B cell (primary cell): Measurements from ENCODE around the gene AGAP1. TPM values are rescaled to one million over a fixed set of nuclear protein-coding genes. Genes with fewer than 3 reads are reported as not detected.

Experiments used
- ATAC-seq: fragments of 200-7000 bp; cut with Tn5 transposase; one replicate; pipeline ENCODE4 v1.10.0; 2021; ENCODE audit warnings: low read depth, mild to moderate bottlenecking, moderate number of reproducible peaks, moderate library complexity
- CTCF ChIA-PET: fragments of 350-600 bp; sonication (Branson Sonifier 250); formaldehyde crosslinking; loops from one replicate; lab custom pipeline; 2021; ENCODE audit warnings: antibody characterized with exemption, inconsistent platforms; lab: Charles Lee
- POLR2A ChIA-PET: fragments of 350-600 bp; sonication (Branson Sonifier 250); formaldehyde crosslinking; loops from one replicate; lab custom pipeline; 2021; ENCODE audit warnings: antibody characterized with exemption; lab: Charles Lee
- DNase-seq: peaks from one replicate; pipeline ENCODE4 v3.0.0; 2013
- H2AFZ ChIP-seq: 2 replicates; pipeline ENCODE4 v1.6.1; 2012; ENCODE audit warnings: mild to moderate bottlenecking, low read depth, low read length; ENCODE audit not compliant: insufficient read depth, poor library complexity, severe bottlenecking
- H3K27ac ChIP-seq, 2 donors: 1 replicate in 1 of 2; 2 replicates in 1 of 2; pipeline ENCODE4 v1.5.1; 2012 to 2013; ENCODE audit warnings: low read length in 2 of 2, mild to moderate bottlenecking in 2 of 2, moderate library complexity in 1 of 2
- H3K27me3 ChIP-seq, 4 experiments: fragments of 200-600 bp in 1 of 4; sonication (generic) in 1 of 4; replicated peaks in 1 of 4; 1 replicate in 2 of 4; 2 replicates in 2 of 4; pipeline versions ENCODE4 v1.6.1 to v1.7.0; 2013 to 2016; ENCODE audit warnings: low read length in 3 of 4, mild to moderate bottlenecking in 2 of 4, mixed read lengths in 1 of 4, moderate library complexity in 1 of 4; ENCODE audit not compliant: insufficient read depth in 4 of 4, control insufficient read depth in 3 of 4; ENCODE audit errors: control extremely low read depth in 1 of 4
- H3K36me3 ChIP-seq, 2 experiments: replicated peaks in 1 of 2; 1 replicate in 1 of 2; 2 replicates in 1 of 2; pipeline versions ENCODE4 v1.6.1 to v1.7.1; 2013; ENCODE audit warnings: low read length in 1 of 2; ENCODE audit not compliant: insufficient read depth in 2 of 2, control insufficient read depth in 1 of 2; ENCODE audit errors: control extremely low read depth in 1 of 2, extremely low read depth in 1 of 2
- H3K4me1 ChIP-seq, 2 donors: fragments of 200-600 bp in 1 of 2; sonication (generic) in 1 of 2; 1 replicate in 1 of 2; 2 replicates in 1 of 2; pipeline versions ENCODE4 v1.5.1 to v1.6.1; 2013 to 2017; ENCODE audit warnings: low read length in 2 of 2; ENCODE audit not compliant: control insufficient read depth in 2 of 2, insufficient read depth in 2 of 2
- H3K4me2 ChIP-seq: replicated peaks from 2 replicates; pipeline ENCODE3; 2012; ENCODE audit warnings: mild to moderate bottlenecking, low read depth, low read length; ENCODE audit not compliant: poor library complexity, severe bottlenecking
- H3K4me3 ChIP-seq, 5 experiments: fragments of 200-600 bp in 1 of 5; sonication (generic) in 1 of 5; 1 replicate in 3 of 5; 2 replicates in 2 of 5; pipeline versions ENCODE4 v1.5.1 to v1.7.0; 2011 to 2016; ENCODE audit warnings: low read length in 4 of 5, mild to moderate bottlenecking in 4 of 5, low read depth in 2 of 5, control low read depth in 1 of 5, moderate library complexity in 1 of 5; ENCODE audit not compliant: insufficient read depth in 1 of 5; ENCODE audit errors: control extremely low read depth in 1 of 5, extremely low read depth in 1 of 5
- H3K79me2 ChIP-seq: fragments of 200-600 bp; sonication (generic); one replicate; pipeline ENCODE4 v1.6.0; 2016; ENCODE audit warnings: low read length; ENCODE audit not compliant: control insufficient read depth, insufficient read depth
- H3K9ac ChIP-seq: fragments of 200-600 bp; sonication (generic); 2 replicates; pipeline ENCODE4 v1.6.1; 2017; ENCODE audit warnings: mild to moderate bottlenecking, low read length, moderate library complexity
- H3K9me3 ChIP-seq, 3 donors: one replicate each; pipeline versions ENCODE4 v1.6.1 to v1.7.1; 2013; ENCODE audit warnings: low read length in 2 of 3; ENCODE audit not compliant: control insufficient read depth in 2 of 3, insufficient read depth in 1 of 3; ENCODE audit errors: control extremely low read depth in 1 of 3
- H4K20me1 ChIP-seq: 2 replicates; pipeline ENCODE4 v1.6.0; 2012; ENCODE audit warnings: mild to moderate bottlenecking, low read length; ENCODE audit not compliant: insufficient read depth, control insufficient read depth, poor library complexity, severe bottlenecking
- H3K27ac Mint-ChIP-seq: one replicate; pipeline ENCODE4 v1.8.0; 2021; ENCODE audit warnings: mixed read lengths
- H3K27me3 Mint-ChIP-seq: one replicate; pipeline ENCODE4 v1.8.0; 2021; ENCODE audit warnings: mixed read lengths
- H3K4me1 Mint-ChIP-seq: one replicate; pipeline ENCODE4 v1.8.0; 2021; ENCODE audit warnings: mixed read lengths
- H3K4me3 Mint-ChIP-seq: one replicate; pipeline ENCODE4 v1.8.0; 2021; ENCODE audit warnings: mixed read lengths
- H3K9me3 Mint-ChIP-seq: one replicate; pipeline ENCODE4 v1.8.0; 2022; ENCODE audit warnings: mixed read lengths; ENCODE audit not compliant: insufficient read depth
- EZH2 ChIP-seq: IDR thresholded peaks from 2 replicates; pipeline ENCODE4 v1.6.1; 2012; ENCODE audit warnings: borderline replicate concordance, low read depth, mild to moderate bottlenecking, moderate library complexity, low read length; ENCODE audit not compliant: insufficient read depth, poor library complexity, severe bottlenecking
- WGBS: methylation state at CpG from one replicate; pipeline ENCODE4 v1.1.5; 2013; ENCODE audit warnings: missing lambda C conversion rate; ENCODE audit not compliant: insufficient coverage; 5-methylcytosine and 5-hydroxymethylcytosine counted together
- intact Hi-C: fragments of 100-400 bp; cut with micrococcal nuclease; formaldehyde crosslinking; loops from one replicate; pipeline ENCODE4 v1.10.0; 2022
- polyA plus RNA-seq: library from polyadenylated mRNA; depleted of rRNA; stranded (reverse); fragments of >200 nt; gene quantifications from 2 replicates; pipeline ENCODE4 v1.2.3, GENCODE V29; 2012
- total RNA-seq, 2 donors: library from RNA; stranded (reverse); fragments of 120-200 nt in 1 of 2; gene quantifications; 1 replicate in 1 of 2; 2 replicates in 1 of 2; pipeline versions ENCODE4 v1.2.3 to v1.2.4, GENCODE V29; 2013 to 2022
- TF ChIP-seq, protein P1 (sequence below): fragments of 200-600 bp; IDR thresholded peaks from one replicate; pipeline ENCODE4 v1.8.0; 2022; ENCODE audit warnings: antibody characterized with exemption, mild to moderate bottlenecking

The AGAP1 gene
- total and polyA plus RNA-seq, 2 donors (not counting 1 experiment from before 2014, with no cell fraction given), result 0.01 TPM; not detected in 1

DNA sequence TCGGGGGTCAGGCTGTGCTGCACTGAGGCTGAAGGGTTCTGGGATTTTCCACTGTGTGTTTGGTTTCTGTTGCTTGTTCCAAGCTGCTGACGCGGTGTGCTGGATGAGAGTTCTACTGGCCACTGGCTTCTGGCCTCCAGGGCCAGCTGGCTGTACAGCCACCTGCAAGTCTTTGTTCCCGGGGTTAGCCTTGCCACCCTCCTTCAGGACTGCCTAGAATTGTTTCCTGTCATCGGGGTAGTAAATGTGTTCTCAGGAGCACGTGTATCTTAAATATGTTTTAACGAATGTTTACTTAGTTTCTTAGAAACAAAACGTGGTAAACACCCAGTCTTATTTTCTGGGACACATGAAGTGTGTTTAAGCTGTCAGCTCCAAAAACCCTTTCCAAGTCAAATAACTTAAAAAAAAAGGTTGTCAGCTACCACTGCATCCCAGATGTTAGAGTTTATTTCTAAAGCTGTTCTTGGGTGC, 231.2 kb downstream of the AGAP1 start:
- no peak overlapping the region for H3K4me2 ChIP-seq
- H2AFZ ChIP-seq, result no peak overlapping the region
- Mint-ChIP-seq H3K9me3 (no peaks in the 10 kb centered on the region), H3K27ac (no peak overlapping the region), H3K27me3 (peaks cover 12% of the 10 kb centered on the region), H3K4me3 (no peak overlapping the region), H3K4me1 (no peaks in the 10 kb centered on the region)
- H3K9ac ChIP-seq, result no peak overlapping the region
- ATAC-seq (no peak), DNase-seq (no peak)
- no peaks in the 10 kb centered on the region for H3K36me3 ChIP-seq
- POLR2A ChIA-PET, result no interaction called here
- CTCF ChIA-PET, result no interaction called here
- H3K4me1 ChIP-seq, result no peaks in the 10 kb centered on the region
- 95% methylated on average over 6 of the region's 8 CpGs for WGBS
- H4K20me1 ChIP-seq, result no peaks in the 10 kb centered on the region
- TF ChIP-seq, protein P1, sequence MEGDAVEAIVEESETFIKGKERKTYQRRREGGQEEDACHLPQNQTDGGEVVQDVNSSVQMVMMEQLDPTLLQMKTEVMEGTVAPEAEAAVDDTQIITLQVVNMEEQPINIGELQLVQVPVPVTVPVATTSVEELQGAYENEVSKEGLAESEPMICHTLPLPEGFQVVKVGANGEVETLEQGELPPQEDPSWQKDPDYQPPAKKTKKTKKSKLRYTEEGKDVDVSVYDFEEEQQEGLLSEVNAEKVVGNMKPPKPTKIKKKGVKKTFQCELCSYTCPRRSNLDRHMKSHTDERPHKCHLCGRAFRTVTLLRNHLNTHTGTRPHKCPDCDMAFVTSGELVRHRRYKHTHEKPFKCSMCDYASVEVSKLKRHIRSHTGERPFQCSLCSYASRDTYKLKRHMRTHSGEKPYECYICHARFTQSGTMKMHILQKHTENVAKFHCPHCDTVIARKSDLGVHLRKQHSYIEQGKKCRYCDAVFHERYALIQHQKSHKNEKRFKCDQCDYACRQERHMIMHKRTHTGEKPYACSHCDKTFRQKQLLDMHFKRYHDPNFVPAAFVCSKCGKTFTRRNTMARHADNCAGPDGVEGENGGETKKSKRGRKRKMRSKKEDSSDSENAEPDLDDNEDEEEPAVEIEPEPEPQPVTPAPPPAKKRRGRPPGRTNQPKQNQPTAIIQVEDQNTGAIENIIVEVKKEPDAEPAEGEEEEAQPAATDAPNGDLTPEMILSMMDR, result no peak
- no peak for TF ChIP-seq EZH2
- peaks cover 0 to 3% (median 0%) of the 10 kb centered on the region in 4 experiments for H3K27me3 ChIP-seq
- intact Hi-C loops, result no loop called here
- no peaks in the 10 kb centered on the region for H3K79me2 ChIP-seq
- no peaks in the 10 kb centered on the region for H3K9me3 ChIP-seq
- H3K4me3 ChIP-seq, result no peak overlapping the region
- H3K27ac ChIP-seq, result no peak overlapping the region

DNA sequence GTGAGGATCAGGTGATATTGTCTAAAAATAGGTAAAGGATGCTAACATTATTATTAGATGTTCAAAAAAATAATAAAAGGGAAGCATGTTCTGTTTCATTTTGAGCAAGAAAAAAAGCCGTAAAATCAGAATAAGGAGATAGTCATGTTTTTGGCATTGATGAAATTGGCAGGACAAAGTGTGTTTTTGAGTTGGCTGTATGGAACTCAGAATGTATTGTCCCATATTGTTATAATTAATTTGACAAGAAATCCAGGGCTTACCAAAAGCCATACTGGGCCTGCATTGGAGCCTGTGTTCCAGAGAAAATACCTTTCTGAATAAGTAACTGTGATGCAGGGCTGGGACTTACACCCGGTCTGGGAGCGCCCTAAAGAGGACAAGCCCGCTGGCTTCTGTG, 232.0 kb downstream of the AGAP1 start:
- ChIA-PET CTCF (no interaction called here), POLR2A (no interaction called here)

More for the DNA sequence above, 232.0 kb downstream of the AGAP1 start:
- no peak overlapping the region for H3K27ac ChIP-seq
- H4K20me1 ChIP-seq, result no peaks in the 10 kb centered on the region
- no peak overlapping the region for H3K4me3 ChIP-seq
- Mint-ChIP-seq H3K9me3 (no peaks in the 10 kb centered on the region), H3K27me3 (peaks cover 12% of the 10 kb centered on the region), H3K4me3 (no peak overlapping the region), H3K4me1 (no peaks in the 10 kb centered on the region), H3K27ac (no peak overlapping the region)
- intact Hi-C loops, result no loop called here
- no peaks in the 10 kb centered on the region for H3K79me2 ChIP-seq
- no peaks in the 10 kb centered on the region for H3K36me3 ChIP-seq
- TF ChIP-seq, protein P1, result no peak
- no peak for TF ChIP-seq EZH2
- H3K4me2 ChIP-seq, result no peak overlapping the region
- H3K9ac ChIP-seq, result no peak overlapping the region
- peaks cover 0 to 3% (median 0%) of the 10 kb centered on the region in 4 experiments for H3K27me3 ChIP-seq
- ATAC-seq, result no peak
- H3K9me3 ChIP-seq, result no peaks in the 10 kb centered on the region
- no peaks in the 10 kb centered on the region for H3K4me1 ChIP-seq
- DNase-seq, result no peak
- H2AFZ ChIP-seq, result no peak overlapping the region
- 100% methylated on average over 3 of the region's 4 CpGs for WGBS
